Activated T-cell treated with anti-CD3 and anti-CD28 coated beads for 1 hour (primary cell): ENCODE results near the gene CHST11.
"Not testable (repeated sequence)": the region's sequence is repeated elsewhere in the genome, so short reads cannot be mapped to it uniquely, and the experiment has no call there.

ENCODE experiments used
- DNase-seq: peaks from one replicate; pipeline ENCODE4 v3.0.0-alpha.2; 2020; ENCODE audit warnings: low read depth

The CHST11 gene

DNA sequence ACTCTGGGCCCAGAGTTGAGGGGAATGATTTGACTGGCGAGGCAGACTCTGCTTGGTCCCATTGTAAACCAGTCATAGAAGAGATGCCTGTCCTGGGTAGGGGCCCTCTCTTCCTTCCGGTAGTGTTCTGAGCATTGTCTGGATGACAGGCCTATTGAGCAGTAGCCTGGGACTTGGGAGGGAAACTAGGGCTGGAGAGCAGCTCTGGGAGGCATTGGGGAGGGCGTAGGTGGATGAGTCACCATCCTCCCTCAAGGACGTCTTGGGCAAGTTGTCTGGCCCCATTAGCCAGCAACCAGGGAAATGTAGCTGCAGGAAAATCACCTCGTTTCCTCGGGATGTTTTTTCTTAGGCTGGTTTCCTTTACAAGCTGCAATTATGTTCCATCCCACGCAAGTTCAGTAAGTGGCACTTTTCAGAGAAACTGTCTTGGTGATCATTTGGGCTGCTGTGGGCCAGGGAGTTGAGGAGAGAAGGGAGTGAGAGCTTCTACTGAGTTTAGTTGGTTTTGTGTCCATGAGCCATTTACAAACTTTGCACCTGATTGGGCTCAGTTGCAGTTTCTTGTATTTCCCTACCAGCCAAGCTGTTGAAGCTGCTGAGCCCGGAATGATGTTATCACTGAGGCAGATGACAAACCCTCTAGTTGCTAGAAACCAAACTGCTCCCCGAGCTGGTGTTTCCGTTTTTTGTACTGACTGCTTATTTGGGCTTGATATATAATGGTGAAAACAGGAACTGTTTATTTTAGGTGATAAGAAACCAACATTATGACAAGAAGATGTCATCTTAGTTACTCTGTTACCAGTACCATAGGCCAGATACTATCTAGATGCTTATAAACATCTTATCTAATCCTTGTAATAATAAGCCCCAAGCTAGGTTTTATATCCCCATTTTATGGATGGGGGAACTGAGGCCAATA is 147.6 kb downstream of the CHST11 start:
- peak; percentile 2 for DNase-seq

DNA sequence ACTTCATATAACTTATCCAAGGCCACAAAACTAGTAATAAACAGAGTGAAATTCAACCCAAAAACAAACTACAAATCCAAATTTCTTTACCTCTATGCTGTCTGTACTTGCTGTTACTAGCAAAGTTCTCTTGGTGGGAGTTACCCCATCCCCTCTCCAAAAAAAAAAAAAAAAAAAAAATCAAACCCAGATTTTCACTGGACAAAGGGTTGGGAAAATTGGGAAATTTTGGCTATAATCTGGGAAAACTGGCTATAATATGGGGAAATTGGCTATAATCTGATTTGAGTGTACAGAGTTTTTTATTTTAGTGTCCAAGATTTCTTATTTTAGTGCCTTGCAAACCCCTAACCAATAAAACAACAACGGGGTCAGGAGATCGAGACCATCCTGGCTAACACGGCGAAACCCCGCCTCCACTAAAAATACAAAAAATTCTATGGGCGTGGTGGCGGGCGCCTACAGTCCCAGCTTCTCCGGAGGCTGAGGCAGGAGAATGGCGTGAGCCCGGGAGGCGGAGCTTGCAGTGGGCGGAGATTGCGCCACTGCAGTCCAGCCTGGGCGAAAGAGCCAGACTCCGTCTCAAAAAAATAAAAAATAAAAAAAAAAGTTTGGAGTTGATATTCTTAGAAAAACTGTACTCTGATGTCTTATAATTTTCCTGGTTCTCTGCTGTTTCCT is 148.4 kb downstream of the CHST11 start:
- DNase-seq = no peak

DNA sequence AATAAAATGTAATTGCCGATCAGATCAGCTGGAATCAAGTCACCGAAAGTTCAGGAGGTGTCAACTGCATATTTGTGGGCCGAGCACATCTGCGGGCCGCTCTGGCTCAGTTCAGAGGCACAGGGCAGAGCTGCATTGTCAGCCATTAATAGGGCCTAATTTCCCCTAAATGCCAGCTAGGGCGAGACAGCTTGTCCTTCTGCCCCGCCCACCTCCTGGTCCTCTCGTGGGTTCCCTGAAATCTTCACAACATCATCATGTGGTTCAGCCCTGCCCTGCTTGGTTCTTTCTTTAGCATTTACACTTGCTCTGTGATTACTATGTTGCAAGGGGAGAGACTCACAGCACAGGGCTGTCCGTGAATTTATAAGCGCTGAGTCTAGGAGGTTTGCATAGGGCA is 148.9 kb downstream of the CHST11 start:
- no peak for DNase-seq

GRCh38 chr12:104608998-104609397 is 152.2 kb downstream of the CHST11 start:
- DNase-seq = no peak

- DNase-seq = no peak
Measured at GRCh38 chr12:104609445-104609844, 152.7 kb downstream of the CHST11 start.

DNA sequence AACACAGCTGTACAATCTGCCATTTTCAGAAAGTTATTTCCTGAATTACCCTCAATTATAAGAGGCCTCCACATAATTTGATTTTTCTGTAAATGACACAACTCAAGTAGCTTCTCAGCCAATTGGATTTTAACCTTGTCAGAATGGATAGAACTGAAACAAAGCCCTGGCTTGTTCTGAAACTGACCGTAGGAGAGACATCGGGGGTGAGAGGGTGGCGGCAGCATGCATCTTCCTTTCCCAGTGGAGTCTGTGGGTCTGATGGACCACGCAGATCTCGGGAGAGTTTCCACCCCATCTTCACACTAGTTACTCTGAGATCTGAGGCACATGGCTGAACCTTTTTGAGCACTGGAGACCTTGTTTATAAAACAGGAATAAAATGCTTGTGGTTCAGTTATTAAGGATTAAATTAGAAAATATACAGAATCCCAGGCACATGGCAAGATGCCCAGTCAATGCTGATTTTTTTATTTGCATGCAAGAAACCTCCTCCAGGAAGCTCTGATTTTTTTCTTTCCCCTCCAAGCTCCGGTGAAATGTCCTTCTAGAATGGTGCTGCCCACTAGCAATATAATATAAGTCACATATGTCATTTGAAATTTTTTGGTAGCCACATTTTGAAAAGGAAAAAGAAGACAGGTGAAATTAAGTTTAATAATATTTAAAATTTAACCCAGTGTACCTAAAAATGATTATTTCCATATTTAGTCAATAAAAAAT is 153.9 kb downstream of the CHST11 start:
- no peak for DNase-seq

DNA sequence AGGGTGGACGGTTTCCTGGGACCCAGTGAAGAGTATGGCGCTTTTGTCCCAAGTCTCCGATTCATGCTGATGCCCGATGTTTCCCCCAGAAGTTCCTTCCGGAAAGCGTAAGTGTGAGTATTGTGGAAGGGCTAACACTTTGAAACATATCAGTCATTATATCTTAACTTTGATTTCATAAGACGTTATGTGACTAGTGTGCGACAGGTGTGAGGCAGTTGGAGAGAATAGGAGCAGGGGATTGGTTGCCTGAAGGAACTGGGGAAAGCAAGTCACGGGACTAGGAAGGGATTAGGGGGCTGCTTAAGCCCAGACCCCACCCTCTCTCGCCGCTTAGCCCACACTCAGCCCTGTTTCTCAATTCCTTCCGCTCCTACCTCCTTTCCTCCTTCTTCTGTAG is 154.9 kb downstream of the CHST11 start:
- no peak for DNase-seq

- not testable (repeated sequence) for DNase-seq
Measured at GRCh38 chr12:104613372-104613771, 156.6 kb downstream of the CHST11 start.

- no peak for DNase-seq
Measured at GRCh38 chr12:104615048-104615561, 158.4 kb downstream of the CHST11 start.

GRCh38 chr12:104618691-104619090 is 161.9 kb downstream of the CHST11 start:
- no peak for DNase-seq

- no peak for DNase-seq
Measured at GRCh38 chr12:104619305-104619704, 162.6 kb downstream of the CHST11 start.

DNA sequence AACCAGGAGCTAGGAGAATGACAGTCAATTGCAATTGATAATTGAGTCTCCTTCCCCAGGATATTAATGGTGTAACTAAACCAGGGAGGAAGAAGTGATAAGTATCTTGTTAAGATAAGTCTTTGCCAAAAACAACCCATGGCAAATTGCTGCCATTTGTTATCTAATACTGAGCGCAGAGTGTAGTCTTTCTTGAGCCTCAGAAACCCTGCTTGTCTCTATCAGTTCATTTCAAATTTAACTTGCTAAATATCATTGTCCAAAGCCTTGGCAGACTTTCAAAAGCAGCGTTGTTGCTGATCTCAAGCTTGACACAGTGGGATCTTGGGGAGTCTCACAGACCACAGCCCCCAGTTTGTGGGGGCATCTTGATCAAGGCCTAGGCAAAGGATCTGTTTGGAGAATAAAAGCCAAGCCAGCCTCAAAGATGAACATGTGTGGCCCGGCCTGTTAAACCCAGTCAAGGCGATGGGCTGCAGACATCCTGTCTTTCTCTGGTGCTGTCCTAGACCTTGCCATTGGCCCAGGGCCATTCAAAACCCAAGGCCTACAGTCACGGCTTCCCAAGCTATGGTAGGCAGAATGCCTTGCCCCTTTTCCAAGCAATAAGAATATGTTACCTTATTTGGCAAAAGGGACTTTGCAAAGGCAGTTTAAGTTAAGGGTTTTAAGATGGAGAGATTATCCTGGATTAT is 164.2 kb downstream of the CHST11 start:
- no peak for DNase-seq

DNA sequence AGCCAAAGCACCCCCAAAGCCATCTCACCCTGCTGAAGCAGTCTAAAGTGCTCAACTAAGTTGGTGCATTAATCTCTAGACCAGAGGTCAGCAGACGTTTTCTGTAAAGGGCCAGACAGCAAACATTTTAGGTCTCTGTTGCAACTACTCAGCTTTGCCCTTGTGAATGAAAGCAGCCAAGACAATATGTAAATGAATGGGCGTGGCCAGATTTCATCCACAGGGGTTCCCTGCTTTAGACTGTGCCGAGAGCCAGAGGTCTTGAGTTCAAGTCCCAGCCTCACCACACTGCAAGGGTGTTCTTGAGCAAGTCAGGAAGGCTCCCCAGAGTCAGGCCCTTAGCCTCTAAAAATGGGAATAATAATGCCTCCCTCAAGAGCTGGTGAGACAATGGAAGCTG is 166.2 kb downstream of the CHST11 start:
- DNase-seq = no peak

DNA sequence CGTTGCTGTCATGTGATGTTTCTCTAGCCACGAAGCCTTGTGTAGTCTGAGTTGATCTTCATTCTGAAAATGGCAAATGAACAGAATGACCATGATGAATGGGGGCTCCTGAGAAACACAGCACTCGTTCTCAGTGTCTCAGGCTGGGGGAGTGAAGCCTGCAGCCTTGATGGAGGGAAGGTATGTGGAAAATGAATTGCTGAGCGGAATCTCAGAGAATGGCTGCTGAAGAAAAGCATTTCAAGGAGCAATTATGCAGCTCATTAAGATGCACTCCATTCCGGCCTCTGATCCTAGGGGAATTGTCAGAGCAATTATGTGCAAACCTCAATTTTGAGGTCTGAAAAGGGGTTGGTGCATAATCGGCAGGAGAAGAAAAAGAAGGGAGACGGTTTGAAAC is 167.1 kb downstream of the CHST11 start:
- no peak for DNase-seq

DNA sequence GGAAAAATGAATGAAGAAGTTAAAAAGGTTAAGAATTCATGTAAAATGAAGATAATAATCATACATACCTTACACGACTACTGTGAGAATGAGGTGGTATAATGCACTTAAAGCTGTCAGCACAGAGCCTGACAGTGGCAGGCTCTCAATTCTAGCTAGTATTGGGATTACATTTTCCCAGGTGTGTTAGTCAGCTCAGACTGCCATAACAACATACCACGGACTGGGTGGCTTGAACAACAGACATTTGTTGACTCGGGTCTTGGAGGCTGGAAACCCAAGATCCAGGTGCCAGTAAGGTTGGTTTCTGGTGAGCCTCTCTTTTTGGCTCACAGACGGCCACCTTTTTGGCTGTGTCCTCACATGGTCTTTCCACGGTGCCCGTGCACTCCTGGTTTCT is 167.8 kb downstream of the CHST11 start:
- no peak for DNase-seq

DNA sequence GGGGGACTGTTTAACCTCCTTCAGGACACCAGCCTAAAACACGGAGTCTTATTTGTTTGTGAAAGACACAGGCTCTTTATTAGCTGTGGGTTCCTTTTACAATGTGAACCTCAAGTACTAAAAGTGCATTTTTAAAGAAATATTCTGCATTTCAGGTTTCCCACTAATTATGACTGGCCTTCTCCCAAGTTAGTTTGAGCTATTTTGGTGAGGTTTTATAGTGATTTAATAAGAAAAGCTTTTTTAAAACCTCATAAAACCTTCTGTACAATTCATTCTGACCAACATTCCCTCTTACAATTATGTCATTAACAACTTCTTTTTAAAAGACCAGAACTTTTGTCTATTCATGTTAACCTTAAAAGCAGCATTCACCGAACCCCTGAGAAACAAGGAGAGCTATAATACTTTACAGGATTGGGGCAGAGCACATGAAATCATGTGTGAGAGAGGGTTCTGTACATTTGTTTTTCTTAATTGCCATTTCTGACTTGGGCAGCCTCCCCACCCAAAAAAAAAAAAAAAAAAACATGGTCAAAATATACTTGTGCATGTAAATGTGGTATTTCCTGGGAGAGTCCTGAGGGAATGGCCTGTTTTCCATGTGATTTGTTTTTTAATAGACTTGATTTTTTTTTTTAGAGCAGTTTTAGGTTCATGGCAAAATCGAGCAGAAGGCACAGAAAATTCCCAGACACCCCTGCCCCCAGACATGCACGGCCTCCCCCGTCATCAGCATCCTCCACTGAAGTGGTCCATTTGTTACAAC is 169.5 kb downstream of the CHST11 start:
- no peak for DNase-seq

DNA sequence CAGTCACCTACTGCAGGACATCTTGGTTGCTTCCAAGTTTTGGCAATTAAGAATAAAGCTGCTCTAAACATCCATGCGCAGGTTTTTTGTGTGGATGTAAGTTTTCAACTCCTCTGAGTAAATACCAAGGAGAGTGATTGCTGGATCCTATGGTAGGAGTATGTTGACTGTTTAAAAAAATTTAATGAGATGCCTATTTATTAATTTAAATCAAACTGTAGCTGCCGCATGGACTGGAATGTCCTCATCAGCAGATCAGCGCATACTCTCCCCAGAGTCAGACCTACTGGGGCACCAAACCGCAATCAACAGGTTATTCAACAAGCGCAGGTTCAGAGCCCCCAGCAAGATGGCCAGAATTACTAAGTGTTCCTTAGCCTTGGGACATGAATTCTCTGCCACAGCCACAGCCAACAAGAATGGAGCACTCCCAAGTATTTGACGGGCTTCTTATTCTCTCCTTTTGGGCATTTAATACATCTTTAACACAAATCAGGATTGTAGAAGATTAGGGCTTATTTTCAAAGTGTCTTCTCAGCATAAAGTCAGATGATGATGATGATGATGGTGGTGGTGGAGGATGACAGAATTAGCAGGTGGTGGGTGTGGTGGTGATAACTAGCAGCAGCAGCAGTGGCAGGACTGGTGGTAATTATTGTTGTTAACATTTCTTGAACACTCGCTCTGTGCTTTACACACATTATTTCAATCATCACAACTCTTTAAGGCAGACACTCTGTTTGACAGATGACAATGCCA is 170.7 kb downstream of the CHST11 start:
- no peak for DNase-seq

DNA sequence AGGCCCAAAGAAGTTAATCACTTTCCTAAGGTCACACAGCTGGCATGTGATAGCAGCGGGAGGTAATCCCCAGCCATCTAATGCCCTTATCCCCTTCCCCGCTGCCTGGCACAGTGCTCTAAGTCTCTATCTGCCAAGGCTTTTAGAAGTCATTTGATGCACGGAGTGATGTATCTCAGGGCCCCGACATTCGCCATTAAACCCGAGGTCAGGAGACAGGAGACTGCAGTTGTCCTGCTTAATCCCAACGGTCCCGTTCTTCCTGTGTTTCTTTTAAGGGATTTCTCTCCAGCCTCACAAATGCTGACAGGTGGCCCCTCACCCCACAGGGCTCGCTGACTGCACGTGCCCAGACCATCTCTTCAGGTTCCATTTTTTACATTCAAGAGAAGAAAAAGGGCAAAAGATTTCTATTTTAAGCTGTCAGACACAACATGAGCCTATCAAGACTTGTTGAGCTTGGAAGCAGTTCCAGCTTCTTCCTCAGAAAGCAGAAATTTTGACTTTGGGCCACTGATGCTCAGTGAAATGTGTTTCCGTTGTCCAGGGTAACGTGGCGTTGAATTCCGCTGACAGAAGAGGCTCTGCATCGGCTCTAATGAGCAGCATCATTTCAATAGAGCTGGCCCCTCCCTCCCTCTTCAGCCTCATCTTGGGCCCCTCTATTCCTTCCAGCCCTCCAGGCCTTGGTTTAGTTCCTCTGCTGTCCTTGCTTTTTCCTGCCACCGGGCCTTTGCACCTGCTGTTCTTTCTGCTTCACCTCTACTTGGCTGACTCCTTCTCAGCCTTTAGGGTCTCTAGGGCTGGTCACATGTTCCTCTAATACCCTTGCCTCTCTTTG is 171.5 kb downstream of the CHST11 start:
- no peak for DNase-seq

DNA sequence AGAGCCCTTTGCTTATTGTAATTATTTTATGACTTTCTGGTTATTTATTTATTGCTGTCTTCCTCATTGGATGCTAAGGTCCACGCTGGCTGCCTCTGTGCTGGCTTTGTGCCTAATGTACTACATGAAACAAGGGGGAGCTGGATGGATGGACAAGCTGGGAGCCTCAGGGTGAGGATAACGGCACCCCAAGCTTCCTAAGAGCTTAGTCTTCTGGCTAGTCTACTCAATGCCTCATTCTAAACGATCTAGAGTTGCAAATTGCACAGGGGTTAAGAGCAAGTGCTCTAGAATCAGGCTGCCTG is 172.0 kb downstream of the CHST11 start:
- no peak for DNase-seq

DNA sequence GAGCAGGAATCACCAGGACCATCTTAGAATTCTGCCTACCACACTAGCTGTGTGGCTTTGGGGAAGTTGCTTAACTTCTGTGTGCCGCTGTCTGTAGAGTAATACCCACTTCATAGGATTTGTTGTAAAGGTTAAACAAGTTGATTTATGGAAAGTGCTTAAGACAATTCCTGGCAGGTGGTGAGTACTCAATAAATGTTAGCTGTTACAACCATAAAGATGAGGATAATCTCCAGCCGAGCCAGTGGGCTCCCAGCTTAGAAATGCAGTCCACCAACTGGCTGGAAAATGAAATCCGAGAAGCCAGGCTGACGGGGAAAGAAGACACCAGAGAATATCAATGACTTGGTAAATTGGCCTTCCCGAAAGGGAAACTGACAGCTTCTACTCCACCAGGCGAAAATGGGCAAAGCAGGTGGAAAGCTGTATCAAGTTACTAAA is 173.5 kb downstream of the CHST11 start:
- no peak for DNase-seq
